M059J (cell line): Measurements from ENCODE around the gene IL17RD. TPM values are rescaled to one million over a fixed set of nuclear protein-coding genes. Genes with fewer than 3 reads are reported as not detected.

Experiments used
- DNase-seq: peaks from one replicate; pipeline ENCODE4 v3.0.0-alpha.2; 2012; ENCODE audit warnings: low read depth
- total RNA-seq: library from RNA; depleted of rRNA; stranded (reverse); fragments of >200 nt; shearing (Covaris generic); gene quantifications from 2 replicates; pipeline ENCODE4 v1.2.3, GENCODE V29; 2014; rRNA removed

IL17RD gene
- 1.6 and 3.5 TPM in 2 replicates for total RNA-seq

- DNase-seq: peak; percentile 61
These were observed at the start of gene IL17RD for GRCh38 chr3:57164657-57165573. Gene IL17RD (minus strand): TSS chr3:57165353. CDS start chr3:57165286, 67 bp downstream.

- DNase-seq: no peak
These were observed 41.3 kb upstream of the IL17RD start for GRCh38 chr3:57206423-57206822.

GRCh38 chr3:57199895-57200297 lies 34.7 kb upstream of the IL17RD start, which contains the start of gene HESX1:
Gene HESX1 (minus strand): TSS chr3:57199978. CDS start chr3:57199918, 60 bp downstream.
- DNase-seq: no peak

GRCh38 chr3:57194641-57195040 lies 29.5 kb upstream of the IL17RD start:
- no peak for DNase-seq

- no peak for DNase-seq
These were observed 26.9 kb upstream of the IL17RD start for GRCh38 chr3:57192028-57192427.

GRCh38 chr3:57184526-57184925 lies 19.4 kb upstream of the IL17RD start:
- no peak for DNase-seq

GRCh38 chr3:57179580-57180410 lies 14.6 kb upstream of the IL17RD start:
- DNase-seq: peak; percentile 38

- DNase-seq: no peak
These were observed 10.9 kb upstream of the IL17RD start for GRCh38 chr3:57176045-57176444.

GRCh38 chr3:57173687-57174086 lies 8.5 kb upstream of the IL17RD start:
- DNase-seq: no peak

- DNase-seq: no peak
These were observed 5.8 kb upstream of the IL17RD start for GRCh38 chr3:57170946-57171345.

GRCh38 chr3:57169872-57170623 lies 4.9 kb upstream of the IL17RD start:
- peak; percentile 63 for DNase-seq

- no peak for DNase-seq
These were observed 4.0 kb upstream of the IL17RD start for GRCh38 chr3:57169108-57169507.

GRCh38 chr3:57168151-57168550 lies 3.0 kb upstream of the IL17RD start:
- DNase-seq: no peak

- DNase-seq: no peak
These were observed 1.5 kb upstream of the IL17RD start for GRCh38 chr3:57166660-57167059.

GRCh38 chr3:57165641-57166040 lies 488 bp upstream of the IL17RD start:
- no peak for DNase-seq

- DNase-seq: no peak
These were observed 916 bp downstream of the IL17RD start for GRCh38 chr3:57164217-57164656.

GRCh38 chr3:57163751-57164150 lies 1.4 kb downstream of the IL17RD start:
- DNase-seq: no peak

GRCh38 chr3:57161915-57162314 lies 3.2 kb downstream of the IL17RD start:
- DNase-seq: no peak

- DNase-seq: no peak
These were observed 4.2 kb downstream of the IL17RD start for GRCh38 chr3:57160765-57161538.

GRCh38 chr3:57160076-57160764 lies 4.9 kb downstream of the IL17RD start:
- DNase-seq: no peak
